ENCODE measurements around the gene SNRPE.

The SNRPE gene

GRCh38 chr1:203888807-203889251 lies 27.4 kb downstream of the SNRPE start:
- DNase-seq = no peak

- no peak for DNase-seq
Measured at GRCh38 chr1:203891950-203892349, 30.6 kb downstream of the SNRPE start.

GRCh38 chr1:203898458-203899352 lies 37.3 kb downstream of the SNRPE start:
- no peak for DNase-seq

GRCh38 chr1:203899353-203899716 lies 37.9 kb downstream of the SNRPE start:
- no peak for DNase-seq

- DNase-seq = no peak
Measured at GRCh38 chr1:203899869-203900714, 38.7 kb downstream of the SNRPE start.

- DNase-seq = no peak
Measured at GRCh38 chr1:203901581-203901980, 40.2 kb downstream of the SNRPE start.

GRCh38 chr1:203905275-203905674 lies 43.9 kb downstream of the SNRPE start:
- no peak for DNase-seq

- DNase-seq = no peak
Measured at GRCh38 chr1:203906932-203907331, 45.5 kb downstream of the SNRPE start.

GRCh38 chr1:203907901-203908300 lies 46.5 kb downstream of the SNRPE start:
- no peak for DNase-seq

- DNase-seq = no peak
Measured at GRCh38 chr1:203911806-203912205, 50.4 kb downstream of the SNRPE start.

- DNase-seq = no peak
Measured at GRCh38 chr1:203913073-203913521, 51.7 kb downstream of the SNRPE start.

- no peak for DNase-seq
Measured at GRCh38 chr1:203914292-203914691, 52.9 kb downstream of the SNRPE start.

- DNase-seq = no peak
Measured at GRCh38 chr1:203915811-203916210, 54.4 kb downstream of the SNRPE start.

GRCh38 chr1:203916756-203917155 lies 55.4 kb downstream of the SNRPE start:
- no peak for DNase-seq
